ENCODE data around the gene LINC00632. TPM values are rescaled to one million over a fixed set of nuclear protein-coding genes. Genes with fewer than 3 reads are reported as not detected.

Gene LINC00632
- total and polyA plus RNA-seq, 2 donors (not counting 1 experiment from before 2014, with no cell fraction given): not detected

DNA sequence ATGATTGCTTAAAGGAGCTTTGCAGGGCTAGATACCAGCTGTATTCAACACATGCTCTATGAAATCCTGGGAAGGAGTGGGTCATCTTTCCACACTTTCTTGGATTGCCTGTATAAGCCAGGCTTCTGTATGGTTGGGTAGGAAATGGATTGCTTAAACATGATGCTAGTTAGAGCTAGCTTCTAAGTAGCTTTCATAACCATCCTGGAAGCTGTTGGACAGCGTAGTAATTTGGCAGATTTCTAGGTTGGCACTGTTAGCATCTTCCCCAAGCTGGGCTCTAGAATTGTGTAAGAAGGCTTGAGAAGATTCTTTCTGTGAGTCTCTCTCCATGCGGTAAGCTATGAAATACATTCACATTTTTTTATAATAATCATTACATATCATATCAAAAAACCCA, 127.3 kb downstream of the LINC00632 start:
- DNase-seq (no peak), ATAC-seq (ENCODE audit: low read depth) (no peak)
- Histone ChIP-seq H3K4me2 (replicated peaks; ENCODE audit: low read depth, low read length, poor library complexity, severe bottlenecking) (no peak overlapping the region), H2AFZ (ENCODE audit: insufficient read depth, low read depth, low read length, poor library complexity, severe bottlenecking) (no peak overlapping the region), H4K20me1 (ENCODE audit: control insufficient read depth, insufficient read depth, low read length, poor library complexity, severe bottlenecking) (no peaks in the 10 kb centered on the region), H3K36me3 (replicated peaks in 1 of 2; ENCODE audit: control extremely low read depth in 1 of 2, control insufficient read depth in 1 of 2, extremely low read depth in 1 of 2, insufficient read depth in 2 of 2, low read length in 1 of 2) (no peaks in the 10 kb centered on the region), H3K27ac (ENCODE audit: low read length in 2 of 2) (no peak overlapping the region), H3K9ac (ENCODE audit: low read length) (no peak overlapping the region), H3K4me1 (ENCODE audit: control insufficient read depth in 2 of 2, insufficient read depth in 2 of 2, low read length in 2 of 2) (no peaks in the 10 kb centered on the region), H3K79me2 (ENCODE audit: control insufficient read depth, insufficient read depth, low read length) (no peaks in the 10 kb centered on the region), H3K27me3 (replicated peaks in 1 of 4; ENCODE audit: control extremely low read depth in 1 of 4, control insufficient read depth in 3 of 4, insufficient read depth in 4 of 4, low read length in 3 of 4) (no peaks in the 10 kb centered on the region), H3K9me3 (ENCODE audit: control extremely low read depth in 1 of 3, control insufficient read depth in 2 of 3, insufficient read depth in 1 of 3, low read length in 2 of 3) (no peaks in the 10 kb centered on the region), H3K4me3 (ENCODE audit: control extremely low read depth in 1 of 5, extremely low read depth in 1 of 5, insufficient read depth in 1 of 5, low read depth in 2 of 5, low read length in 4 of 5) (no peak overlapping the region)
- TF ChIP-seq, protein P1, sequence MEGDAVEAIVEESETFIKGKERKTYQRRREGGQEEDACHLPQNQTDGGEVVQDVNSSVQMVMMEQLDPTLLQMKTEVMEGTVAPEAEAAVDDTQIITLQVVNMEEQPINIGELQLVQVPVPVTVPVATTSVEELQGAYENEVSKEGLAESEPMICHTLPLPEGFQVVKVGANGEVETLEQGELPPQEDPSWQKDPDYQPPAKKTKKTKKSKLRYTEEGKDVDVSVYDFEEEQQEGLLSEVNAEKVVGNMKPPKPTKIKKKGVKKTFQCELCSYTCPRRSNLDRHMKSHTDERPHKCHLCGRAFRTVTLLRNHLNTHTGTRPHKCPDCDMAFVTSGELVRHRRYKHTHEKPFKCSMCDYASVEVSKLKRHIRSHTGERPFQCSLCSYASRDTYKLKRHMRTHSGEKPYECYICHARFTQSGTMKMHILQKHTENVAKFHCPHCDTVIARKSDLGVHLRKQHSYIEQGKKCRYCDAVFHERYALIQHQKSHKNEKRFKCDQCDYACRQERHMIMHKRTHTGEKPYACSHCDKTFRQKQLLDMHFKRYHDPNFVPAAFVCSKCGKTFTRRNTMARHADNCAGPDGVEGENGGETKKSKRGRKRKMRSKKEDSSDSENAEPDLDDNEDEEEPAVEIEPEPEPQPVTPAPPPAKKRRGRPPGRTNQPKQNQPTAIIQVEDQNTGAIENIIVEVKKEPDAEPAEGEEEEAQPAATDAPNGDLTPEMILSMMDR (IDR thresholded peaks at IDR 0.05): no peak
- no peak for TF ChIP-seq EZH2 (IDR thresholded peaks at IDR 0.05; ENCODE audit: borderline replicate concordance, insufficient read depth, low read depth, low read length, poor library complexity, severe bottlenecking)
- Mint-ChIP-seq H3K27ac (no peak overlapping the region), H3K27me3 (no peaks in the 10 kb centered on the region), H3K4me3 (no peak overlapping the region), H3K4me1 (no peaks in the 10 kb centered on the region), H3K9me3 (ENCODE audit: insufficient read depth) (no peaks in the 10 kb centered on the region)
- no CpG with 5 or more reads among the region's 2 CpGs for WGBS (ENCODE audit: insufficient coverage)
- ChIA-PET POLR2A (no interaction called here), CTCF (no interaction called here)
- intact Hi-C loops (cut with micrococcal nuclease): no loop called here

Other genes with a start within 250 kb of the LINC00632 start
- gene SOX3, start 204.7 kb upstream of the LINC00632 start, total RNA-seq: not detected in 2 replicates
- not detected in 2 replicates for gene SOX3, start 204.7 kb upstream of the LINC00632 start, polyA plus RNA-seq

Measured in B cell (primary cell).